GM23338 (cell line): Measurements from ENCODE around the gene STX4. TPM values are rescaled to one million over a fixed set of nuclear protein-coding genes. Genes with fewer than 3 reads are reported as not detected.

Source experiments
- ATAC-seq: fragments of 200-7000 bp; cut with Tn5 transposase; 3 replicates; pipeline ENCODE4 v1.9.1; 2020
- DNase-seq: peaks from one replicate; pipeline ENCODE4 v3.0.0-alpha.2; 2015; ENCODE audit warnings: low spot score
- H2AFZ ChIP-seq: fragments of 200-600 bp; sonication (generic); 2 replicates; pipeline ENCODE4 v1.8.0; 2016; ENCODE audit warnings: antibody characterized with exemption, mild to moderate bottlenecking, moderate library complexity
- H3F3A ChIP-seq: fragments of 200-600 bp; sonication (generic); replicated peaks from 2 replicates; pipeline ENCODE4 v1.8.0; 2017; ENCODE audit warnings: antibody characterized with exemption, mixed run types, low read depth
- H3K27ac ChIP-seq: fragments of 200-600 bp; sonication (generic); 2 replicates; pipeline ENCODE4 v1.6.1; 2016; ENCODE audit warnings: low read depth
- H3K27me3 ChIP-seq: fragments of 200-600 bp; sonication (generic); 2 replicates; pipeline ENCODE4 v1.8.0; 2016; ENCODE audit warnings: mild to moderate bottlenecking, mixed run types, moderate library complexity; ENCODE audit not compliant: insufficient read depth
- H3K36me3 ChIP-seq: fragments of 200-600 bp; sonication (generic); 2 replicates; pipeline ENCODE4 v1.8.0; 2016; ENCODE audit warnings: mild to moderate bottlenecking; ENCODE audit not compliant: insufficient read depth
- H3K4me1 ChIP-seq: fragments of 200-600 bp; sonication (generic); 2 replicates; pipeline ENCODE4 v1.8.0; 2016; ENCODE audit warnings: mild to moderate bottlenecking, moderate library complexity; ENCODE audit not compliant: insufficient read depth
- H3K4me2 ChIP-seq: fragments of 200-600 bp; sonication (generic); 2 replicates; pipeline ENCODE4 v1.7.1; 2017; ENCODE audit warnings: mixed run types
- H3K4me3 ChIP-seq: fragments of 200-600 bp; sonication (generic); 2 replicates; pipeline ENCODE4 v1.6.1; 2016; ENCODE audit warnings: mixed run types
- H3K79me2 ChIP-seq: fragments of 200-600 bp; sonication (generic); replicated peaks from 2 replicates; pipeline ENCODE4 v1.8.0; 2017; ENCODE audit warnings: mild to moderate bottlenecking; ENCODE audit not compliant: insufficient read depth
- H3K9me2 ChIP-seq: fragments of 200-600 bp; sonication (generic); 2 replicates; pipeline ENCODE4 v1.8.0; 2017; ENCODE audit not compliant: insufficient read depth
- H4K20me1 ChIP-seq: fragments of 200-600 bp; sonication (generic); replicated peaks from 2 replicates; pipeline ENCODE4 v1.8.0; 2017; ENCODE audit warnings: mild to moderate bottlenecking; ENCODE audit not compliant: insufficient read depth
- H3K27ac Mint-ChIP-seq: 2 replicates; pipeline ENCODE4 v1.8.0; 2020; ENCODE audit warnings: inconsistent platforms, mild to moderate bottlenecking, moderate library complexity, mixed read lengths
- H3K27me3 Mint-ChIP-seq: 3 replicates; pipeline ENCODE4 v1.8.0; 2022; ENCODE audit warnings: low read depth, mild to moderate bottlenecking, moderate library complexity, mixed read lengths, inconsistent platforms; ENCODE audit not compliant: insufficient read depth, poor library complexity
- H3K36me3 Mint-ChIP-seq: 3 replicates; pipeline ENCODE4 v1.8.0; 2021; ENCODE audit warnings: low read depth, mild to moderate bottlenecking, inconsistent platforms, moderate library complexity, mixed read lengths
- H3K4me1 Mint-ChIP-seq: 3 replicates; pipeline ENCODE4 v1.8.0; 2020; ENCODE audit warnings: mild to moderate bottlenecking, inconsistent platforms, mixed read lengths
- H3K4me3 Mint-ChIP-seq: 3 replicates; pipeline ENCODE4 v1.8.0; 2021; ENCODE audit warnings: moderate library complexity, mild to moderate bottlenecking, inconsistent platforms, mixed read lengths
- H3K9me3 Mint-ChIP-seq: 3 replicates; pipeline ENCODE4 v1.8.0; 2020; ENCODE audit warnings: moderate library complexity, mild to moderate bottlenecking, inconsistent platforms, mixed read lengths
- ETS1 ChIP-seq: IDR thresholded peaks from 2 replicates; pipeline ENCODE4 v1.6.1; 2016; ENCODE audit warnings: antibody characterized with exemption
- EZH2 ChIP-seq: fragments of 200-600 bp; sonication (generic); IDR thresholded peaks from one replicate; pipeline ENCODE4 v1.8.0; 2017; ENCODE audit warnings: antibody characterized with exemption, mild to moderate bottlenecking, low read depth; ENCODE audit not compliant: unreplicated experiment
- EZH2phosphoT487 ChIP-seq: fragments of 200-600 bp; sonication (generic); IDR thresholded peaks from one replicate; pipeline ENCODE4 v1.8.1; 2018; ENCODE audit warnings: antibody characterized with exemption; ENCODE audit not compliant: unreplicated experiment
- POLR2AphosphoS5 ChIP-seq: IDR thresholded peaks from 2 replicates; pipeline ENCODE4 v1.6.1; 2016; ENCODE audit warnings: antibody characterized with exemption, low read depth
- REST ChIP-seq: IDR thresholded peaks from one replicate; pipeline ENCODE4 v1.6.1; 2018; ENCODE audit warnings: antibody characterized with exemption; ENCODE audit not compliant: unreplicated experiment
- STAT1 ChIP-seq: IDR thresholded peaks from one replicate; pipeline ENCODE4 v1.6.1; 2016; ENCODE audit warnings: antibody characterized with exemption; ENCODE audit not compliant: unreplicated experiment
- ZNF331 ChIP-seq: fragments of 250-450 bp; sonication (Bioruptor Pico); IDR thresholded peaks from 2 replicates; pipeline ENCODE4 v1.5.0; 2020; ENCODE audit warnings: low read depth, mild to moderate bottlenecking, moderate library complexity
- polyA plus RNA-seq: library from polyadenylated mRNA; unstranded; fragments of >200 nt; fragmentation: Nextera tagmentation; extraction: Ambion mirVana; gene quantifications from 2 replicates; pipeline ENCODE4 v1.2.1, GENCODE V29; 2016
- total RNA-seq: library from RNA; depleted of rRNA; stranded (reverse); fragments of >200 nt; shearing (Covaris generic); gene quantifications from 2 replicates; pipeline ENCODE4 v1.2.3, GENCODE V29; 2014

The STX4 gene
- total and polyA plus RNA-seq, 2 experiments from 2014 or later = 13.0 to 39.3 TPM

GRCh38 chr16:31031276-31031675 lies 2.1 kb upstream of the STX4 start (continued):
- TF ChIP-seq REST = no peak
- TF ChIP-seq EZH2phosphoT487 = no peak
- no peak for TF ChIP-seq ETS1
- TF ChIP-seq STAT1 = no peak

- ATAC-seq = peak; percentile 72
- Mint-ChIP-seq H3K4me1 (peaks cover 9% of the 10 kb centered on the region; the same call in 1 of the 3 replicates), H3K27ac (peak overlapping the region; percentile 83; the same call in 1 of the 2 replicates), H3K36me3 (peaks cover 2% of the 10 kb centered on the region; the same call in 1 of the 3 replicates), H3K9me3 (no peaks in the 10 kb centered on the region; the same call in 2 of the 3 replicates), H3K4me3 (peak overlapping the region; percentile 90), H3K27me3 (peaks cover 11% of the 10 kb centered on the region)
- Histone ChIP-seq H3K27me3 (no peaks in the 10 kb centered on the region), H3K4me2 (peak overlapping the region; percentile 98), H3K79me2 (no peaks in the 10 kb centered on the region; the same call in 1 of the 2 replicates), H2AFZ (peak overlapping the region; percentile 93), H3F3A (peaks cover 12% of the 10 kb centered on the region), H4K20me1 (no peaks in the 10 kb centered on the region), H3K27ac (peak overlapping the region; percentile 80), H3K36me3 (no peaks in the 10 kb centered on the region; the same call in 1 of the 2 replicates), H3K9me2 (no peaks in the 10 kb centered on the region), H3K4me1 (peaks cover 9% of the 10 kb centered on the region), H3K4me3 (peak overlapping the region; percentile 99)
- TF ChIP-seq ZNF331 (no peak), POLR2AphosphoS5 (peak; percentile 30; the same call in 1 of the 2 replicates), STAT1 (no peak), EZH2 (no peak), ETS1 (peak; percentile 71; the same call in 1 of the 2 replicates)
- peak; percentile 94 for DNase-seq
Observed at GRCh38 chr16:31033709-31034492, 543 bp downstream of the STX4 start.
